GM12801 (cell line): ENCODE measurements around the gene DRD2.

Experiments used
- TF ChIP-seq, protein P1 (sequence below): IDR thresholded peaks from one replicate; pipeline ENCODE4 v1.5.1; 2011; ENCODE audit warnings: control low read depth; ENCODE audit not compliant: insufficient read length; ENCODE audit errors: extremely low read depth

DRD2 gene

DNA sequence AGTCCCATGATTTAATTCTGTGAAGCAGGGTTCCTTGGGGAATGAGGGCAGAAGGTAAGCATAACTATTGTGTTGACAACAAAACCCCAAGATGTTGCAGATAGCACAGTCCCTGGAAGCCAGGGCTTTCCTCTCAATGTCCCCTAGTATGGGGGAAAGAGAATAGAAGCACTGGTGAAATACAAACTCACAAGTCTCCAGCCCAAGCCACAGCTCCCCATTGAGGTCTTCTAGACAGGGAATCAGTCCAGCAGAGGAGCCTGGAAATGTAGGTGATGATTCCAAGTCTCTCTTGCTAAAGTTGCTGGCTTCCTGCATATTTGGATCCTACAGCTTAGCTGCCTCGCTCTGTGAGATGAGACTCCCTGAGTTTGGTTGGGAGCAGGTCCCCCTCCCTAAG lies 31.7 kb upstream of the DRD2 start:
- TF ChIP-seq, protein P1, sequence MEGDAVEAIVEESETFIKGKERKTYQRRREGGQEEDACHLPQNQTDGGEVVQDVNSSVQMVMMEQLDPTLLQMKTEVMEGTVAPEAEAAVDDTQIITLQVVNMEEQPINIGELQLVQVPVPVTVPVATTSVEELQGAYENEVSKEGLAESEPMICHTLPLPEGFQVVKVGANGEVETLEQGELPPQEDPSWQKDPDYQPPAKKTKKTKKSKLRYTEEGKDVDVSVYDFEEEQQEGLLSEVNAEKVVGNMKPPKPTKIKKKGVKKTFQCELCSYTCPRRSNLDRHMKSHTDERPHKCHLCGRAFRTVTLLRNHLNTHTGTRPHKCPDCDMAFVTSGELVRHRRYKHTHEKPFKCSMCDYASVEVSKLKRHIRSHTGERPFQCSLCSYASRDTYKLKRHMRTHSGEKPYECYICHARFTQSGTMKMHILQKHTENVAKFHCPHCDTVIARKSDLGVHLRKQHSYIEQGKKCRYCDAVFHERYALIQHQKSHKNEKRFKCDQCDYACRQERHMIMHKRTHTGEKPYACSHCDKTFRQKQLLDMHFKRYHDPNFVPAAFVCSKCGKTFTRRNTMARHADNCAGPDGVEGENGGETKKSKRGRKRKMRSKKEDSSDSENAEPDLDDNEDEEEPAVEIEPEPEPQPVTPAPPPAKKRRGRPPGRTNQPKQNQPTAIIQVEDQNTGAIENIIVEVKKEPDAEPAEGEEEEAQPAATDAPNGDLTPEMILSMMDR: no peak

DNA sequence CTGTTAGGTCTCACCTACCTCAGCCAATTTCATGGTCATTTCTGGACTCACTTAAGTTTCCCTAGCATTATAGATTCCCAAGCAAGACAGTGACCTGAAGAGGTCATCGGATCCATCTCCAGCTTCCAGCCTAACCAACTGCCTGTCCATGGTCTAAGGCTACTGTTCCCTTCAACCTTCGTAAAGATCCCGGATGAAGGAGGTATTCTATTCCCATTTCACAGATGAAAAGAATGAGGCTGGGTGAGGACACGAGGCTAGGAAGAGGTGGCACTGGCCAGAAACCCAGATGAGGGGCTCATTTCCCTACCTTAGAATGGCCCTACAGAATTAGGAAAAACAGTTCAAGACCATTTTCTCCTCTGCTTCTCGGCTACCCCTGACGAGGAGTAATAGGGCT lies 31.3 kb upstream of the DRD2 start:
- TF ChIP-seq, protein P1: no peak

DNA sequence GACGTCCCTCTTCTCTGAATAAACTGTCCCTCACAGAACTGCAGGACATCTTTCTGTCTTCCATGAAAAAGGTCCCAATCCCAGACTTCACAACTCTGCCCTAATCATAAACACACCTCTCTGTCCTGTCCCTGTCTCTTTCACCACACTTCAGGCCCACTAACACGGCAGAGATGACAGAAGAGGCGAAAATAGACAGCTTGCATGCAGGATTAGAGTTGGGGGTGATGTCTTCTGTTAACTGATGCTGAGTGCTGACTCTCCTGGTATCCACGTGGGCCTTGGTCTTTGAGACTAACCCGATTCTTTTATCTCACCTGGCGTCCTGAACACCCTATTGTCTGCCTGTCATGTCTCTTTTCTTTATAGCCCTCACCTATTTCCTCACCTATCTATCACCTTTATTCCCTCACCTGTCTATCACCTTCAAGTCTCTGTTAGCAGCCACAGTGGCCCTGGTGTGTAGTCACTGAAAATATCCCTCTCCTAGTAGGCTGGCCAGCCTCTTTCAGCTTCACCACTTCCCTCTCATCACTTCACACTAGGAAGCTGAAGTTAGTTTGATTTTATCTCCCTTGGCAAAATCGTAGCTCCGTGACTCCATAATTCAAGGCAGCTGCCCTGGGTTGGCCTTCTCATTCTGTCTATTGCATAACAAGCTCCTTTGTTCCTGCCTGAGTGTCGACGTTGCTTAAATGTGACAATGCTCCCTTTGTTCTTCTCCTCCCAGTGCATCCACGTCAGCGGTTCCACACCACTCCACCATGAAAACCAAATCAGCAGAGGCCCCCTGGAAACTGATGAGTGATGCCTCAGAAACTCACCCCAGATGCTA lies 30.6 kb upstream of the DRD2 start:
- TF ChIP-seq, protein P1: no peak

DNA sequence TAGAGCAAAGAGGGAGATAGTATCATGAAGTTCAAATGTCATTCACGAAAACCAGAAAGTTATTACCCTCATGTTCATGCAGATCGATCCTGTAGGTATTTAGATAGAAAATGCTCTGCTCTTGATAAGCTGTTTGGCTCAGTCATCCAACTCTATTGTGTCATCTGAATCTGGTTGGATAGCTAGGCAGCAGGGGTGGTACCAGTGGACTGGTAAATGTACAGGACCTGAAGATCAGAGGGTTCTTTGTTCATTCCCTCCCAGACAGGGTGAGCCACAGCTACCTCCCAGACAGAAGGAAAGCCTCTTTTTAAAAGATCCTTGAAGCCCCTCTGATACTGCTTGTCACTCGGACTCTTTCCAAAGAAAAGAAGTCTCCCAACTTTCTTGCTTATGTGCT lies 29.8 kb upstream of the DRD2 start:
- TF ChIP-seq, protein P1: no peak

DNA sequence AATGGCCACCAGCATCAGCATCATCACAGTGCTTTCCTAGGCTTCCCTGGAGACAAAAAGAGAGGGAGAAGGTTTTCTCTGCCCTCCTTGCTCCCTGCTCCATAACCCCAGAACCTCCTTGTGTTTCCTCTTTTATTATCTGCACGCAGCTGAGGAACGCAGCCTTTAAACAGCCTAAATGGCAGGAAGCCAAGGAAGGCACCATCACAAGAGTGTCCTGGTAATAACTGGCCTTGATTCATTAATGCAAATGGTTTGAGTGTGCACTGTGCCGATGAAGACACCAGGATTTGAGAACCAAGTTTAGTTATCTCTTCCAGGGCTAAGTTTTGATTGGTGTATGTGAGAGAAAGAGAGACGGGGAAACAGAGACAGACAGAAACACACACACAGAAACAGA lies 29.4 kb upstream of the DRD2 start:
- TF ChIP-seq, protein P1: no peak

DNA sequence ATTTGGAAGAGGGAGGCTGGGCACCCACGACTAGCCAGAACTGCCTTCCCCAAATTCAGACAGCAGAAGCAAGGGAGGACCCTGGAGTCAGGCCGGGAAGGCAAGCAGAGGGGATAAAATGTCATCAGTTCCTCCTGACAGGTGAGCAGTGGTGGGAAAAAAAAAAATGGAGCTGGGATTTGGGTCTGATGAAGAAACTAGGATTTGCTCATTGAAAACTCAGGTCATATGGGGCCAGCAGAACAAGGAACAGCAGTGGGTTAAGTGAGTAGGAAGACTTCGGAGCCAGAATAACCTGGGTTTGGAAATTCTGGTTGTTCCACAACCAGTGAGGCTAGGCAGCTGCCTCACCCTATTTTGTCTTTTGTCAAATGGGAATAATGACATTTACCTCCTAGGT lies 28.9 kb upstream of the DRD2 start:
- TF ChIP-seq, protein P1: no peak

DNA sequence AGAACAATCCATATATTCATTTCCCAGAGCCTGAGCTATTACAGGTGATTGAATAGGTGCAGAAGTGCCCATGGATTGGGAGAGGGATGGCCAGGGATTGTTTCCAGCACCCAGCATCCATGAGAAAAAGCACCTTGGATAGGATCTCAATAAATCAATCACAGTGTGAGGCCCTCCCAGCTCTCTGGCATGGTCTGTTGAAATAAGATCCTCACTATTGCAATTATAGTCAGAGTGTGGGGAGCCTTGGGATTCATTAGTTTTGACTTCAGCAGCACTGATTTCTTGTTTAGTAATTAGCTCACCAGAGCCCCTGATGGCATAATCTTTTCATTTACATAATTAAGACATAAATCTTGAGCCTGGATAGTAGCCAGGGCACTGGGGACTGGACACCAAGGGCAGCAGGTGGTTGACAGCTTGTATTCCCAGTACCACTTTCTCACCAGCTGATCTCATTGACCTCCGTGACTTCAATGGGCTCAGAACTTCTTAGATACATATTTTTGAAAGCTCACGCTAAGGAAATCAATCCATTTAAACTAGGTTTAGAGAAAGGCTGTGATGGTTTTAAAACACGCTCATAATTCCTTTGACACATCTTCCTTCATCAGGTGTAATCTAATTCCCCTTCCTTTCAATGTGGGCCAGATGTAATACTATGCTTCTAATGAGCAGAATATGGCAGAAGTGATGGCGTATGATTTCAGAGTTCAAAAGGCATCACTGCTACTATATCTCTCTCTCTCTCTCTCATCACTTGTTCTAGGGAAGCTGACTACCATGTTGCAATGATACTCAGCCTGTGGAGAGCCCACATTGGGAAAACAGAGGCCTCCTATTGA lies 22.1 kb upstream of the DRD2 start:
- TF ChIP-seq, protein P1: no peak
